GM18909 (cell line): ENCODE measurements around the gene TCFL5.

Experiments used
- ATAC-seq: cut with Tn5 transposase; IDR thresholded peaks from one replicate; pipeline ENCODE4 v1.9.1; 2021; ENCODE audit warnings: mild to moderate bottlenecking; ENCODE audit not compliant: unreplicated experiment, poor library complexity

Gene TCFL5

GRCh38 chr20:62838128-62838891 lies 23.3 kb downstream of the TCFL5 start:
- ATAC-seq = peak; percentile 68

- ATAC-seq = peak; percentile 20
Measured at GRCh38 chr20:62837790-62838127, 23.9 kb downstream of the TCFL5 start.

- ATAC-seq = no peak
Measured at GRCh38 chr20:62836967-62837490, 24.6 kb downstream of the TCFL5 start.

- ATAC-seq = no peak
Measured at GRCh38 chr20:62835931-62836861, 25.4 kb downstream of the TCFL5 start.

GRCh38 chr20:62834967-62835730 lies 26.5 kb downstream of the TCFL5 start:
- ATAC-seq = no peak

GRCh38 chr20:62832951-62833391 lies 28.7 kb downstream of the TCFL5 start:
- no peak for ATAC-seq

GRCh38 chr20:62832212-62832922 lies 29.3 kb downstream of the TCFL5 start:
- ATAC-seq = no peak

- ATAC-seq = no peak
Measured at GRCh38 chr20:62831854-62832211, 29.8 kb downstream of the TCFL5 start.

- ATAC-seq = no peak
Measured at GRCh38 chr20:62831361-62831788, 30.2 kb downstream of the TCFL5 start.

- ATAC-seq = no peak
Measured at GRCh38 chr20:62830821-62831220, 30.8 kb downstream of the TCFL5 start.

- ATAC-seq = no peak
Measured at GRCh38 chr20:62830251-62830650, 31.4 kb downstream of the TCFL5 start.

GRCh38 chr20:62829231-62830230 lies 32.1 kb downstream of the TCFL5 start:
- no peak for ATAC-seq

- ATAC-seq = no peak
Measured at GRCh38 chr20:62828511-62829230, 33.0 kb downstream of the TCFL5 start.

GRCh38 chr20:62828051-62828450 lies 33.6 kb downstream of the TCFL5 start:
- no peak for ATAC-seq

GRCh38 chr20:62827311-62828038 lies 34.1 kb downstream of the TCFL5 start:
- no peak for ATAC-seq

GRCh38 chr20:62826646-62827310 lies 34.8 kb downstream of the TCFL5 start:
- no peak for ATAC-seq
